Calu3 (cell line): Measurements from ENCODE around the gene CBARP. TPM values are rescaled to one million over a fixed set of nuclear protein-coding genes. Genes with fewer than 3 reads are reported as not detected.

Source experiments
- BruUV-seq: library from RNA; stranded (reverse); fragments of 400-500 nt; replicated peaks from 2 replicates; lab custom pipeline; 2021; lab: Mats Ljungman, UMichigan
- CTCF ChIA-PET: fragments of 300-600 bp; sonication (Branson Sonifier 250); formaldehyde crosslinking; loops from one replicate; lab custom pipeline; 2022; ENCODE audit warnings: antibody characterized with exemption; lab: Charles Lee
- DNase-seq: peaks from one replicate; pipeline ENCODE4 v3.0.0; 2022
- H3K27ac Mint-ChIP-seq: one replicate; pipeline ENCODE4 v1.8.0; 2022; ENCODE audit warnings: mixed read lengths; ENCODE audit not compliant: unreplicated experiment
- H3K27me3 Mint-ChIP-seq: one replicate; pipeline ENCODE4 v1.8.0; 2022; ENCODE audit warnings: mixed read lengths; ENCODE audit not compliant: unreplicated experiment
- H3K36me3 Mint-ChIP-seq: one replicate; pipeline ENCODE4 v1.8.0; 2022; ENCODE audit warnings: mild to moderate bottlenecking, moderate library complexity, mixed read lengths; ENCODE audit not compliant: insufficient read depth, unreplicated experiment
- H3K4me1 Mint-ChIP-seq: one replicate; pipeline ENCODE4 v1.8.0; 2022; ENCODE audit warnings: mild to moderate bottlenecking, low read depth, mixed read lengths; ENCODE audit not compliant: unreplicated experiment
- H3K4me3 Mint-ChIP-seq: one replicate; pipeline ENCODE4 v1.8.0; 2022; ENCODE audit warnings: mild to moderate bottlenecking, low read depth, moderate library complexity, mixed read lengths; ENCODE audit not compliant: unreplicated experiment
- H3K9me3 Mint-ChIP-seq: one replicate; pipeline ENCODE4 v1.8.0; 2022; ENCODE audit warnings: low read depth, mixed read lengths; ENCODE audit not compliant: unreplicated experiment
- CTCF ChIP-seq: fragments of 200-600 bp; IDR thresholded peaks from one replicate; pipeline ENCODE4 v1.8.0; 2022; ENCODE audit warnings: antibody characterized with exemption; ENCODE audit not compliant: unreplicated experiment
- intact Hi-C: fragments of 100-400 bp; cut with micrococcal nuclease; formaldehyde crosslinking; loops from one replicate; pipeline ENCODE4 v1.10.0; 2022; ENCODE audit not compliant: unreplicated experiment
- total RNA-seq: library from RNA; stranded (reverse); gene quantifications from 2 replicates; pipeline ENCODE4 v1.2.3, GENCODE V29; 2022

CBARP gene
- total RNA-seq, 1 experiment from 2014 or later: 4.2 TPM

GRCh38 chr19:1259876-1260748 lies 22.3 kb upstream of the CBARP start:
- H3K4me3 Mint-ChIP-seq: peak overlapping the region; percentile 90
- no TSS peak for BruUV-seq
- H3K4me1 Mint-ChIP-seq: peaks cover 29% of the 10 kb centered on the region
- CTCF ChIA-PET: interaction anchor here (1.4 kb wide), 1 partner anchor 16 kb away, joined by 3 read pairs; no protein-coding TSS in a partner anchor
- peak overlapping the region; percentile 97 for H3K27ac Mint-ChIP-seq
- no peaks in the 10 kb centered on the region for H3K27me3 Mint-ChIP-seq
- TF ChIP-seq CTCF: no peak
- H3K9me3 Mint-ChIP-seq: no peaks in the 10 kb centered on the region
- no peak for DNase-seq
- H3K36me3 Mint-ChIP-seq: peaks cover 84% of the 10 kb centered on the region
- intact Hi-C loops: no loop called here

DNA sequence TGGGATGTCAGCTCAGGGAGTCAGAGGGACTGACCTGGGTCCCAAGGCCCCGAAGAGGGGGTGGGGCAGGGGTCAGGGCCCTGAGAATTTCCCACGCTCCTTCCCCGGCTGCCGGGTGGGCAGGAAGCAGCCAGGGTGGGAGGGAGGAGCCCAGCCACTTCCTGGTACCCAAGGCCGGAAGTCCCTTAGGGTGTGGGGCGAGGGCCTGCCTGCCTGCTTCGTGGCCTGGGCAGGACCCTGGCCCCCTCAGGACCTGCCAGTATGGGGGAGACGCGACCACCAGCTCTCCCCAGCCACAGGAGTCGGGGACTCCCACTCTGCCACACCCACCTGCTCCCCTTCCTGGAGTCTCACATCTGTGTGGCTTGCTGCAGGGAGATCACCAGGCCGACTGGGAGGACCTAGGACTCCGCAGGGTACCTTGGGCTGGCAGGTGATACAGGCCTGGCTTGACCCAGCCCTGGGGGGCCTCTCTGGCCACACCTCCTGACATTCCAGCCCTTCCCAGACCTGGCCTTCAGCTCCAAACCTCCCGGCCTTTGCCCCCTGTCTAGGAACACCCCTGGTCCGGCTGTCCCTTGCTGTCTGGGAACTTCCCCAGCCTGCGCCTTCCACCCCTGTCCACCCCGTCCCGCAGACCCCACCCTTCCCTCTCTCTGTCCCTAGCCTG lies 21.5 kb upstream of the CBARP start:
- BruUV-seq: TSS peak; percentile 87
- CTCF ChIA-PET: interaction anchor here (1.4 kb wide), 1 partner anchor 15 kb away, joined by 3 read pairs; no protein-coding TSS in a partner anchor
- Mint-ChIP-seq H3K27me3 (no peaks in the 10 kb centered on the region), H3K9me3 (no peaks in the 10 kb centered on the region), H3K4me3 (no peak overlapping the region), H3K36me3 (peaks cover 89% of the 10 kb centered on the region), H3K4me1 (peaks cover 29% of the 10 kb centered on the region), H3K27ac (peak overlapping the region; percentile 97)
- peak; percentile 69 for DNase-seq
- no peak for TF ChIP-seq CTCF
- intact Hi-C loops: no loop called here

DNA sequence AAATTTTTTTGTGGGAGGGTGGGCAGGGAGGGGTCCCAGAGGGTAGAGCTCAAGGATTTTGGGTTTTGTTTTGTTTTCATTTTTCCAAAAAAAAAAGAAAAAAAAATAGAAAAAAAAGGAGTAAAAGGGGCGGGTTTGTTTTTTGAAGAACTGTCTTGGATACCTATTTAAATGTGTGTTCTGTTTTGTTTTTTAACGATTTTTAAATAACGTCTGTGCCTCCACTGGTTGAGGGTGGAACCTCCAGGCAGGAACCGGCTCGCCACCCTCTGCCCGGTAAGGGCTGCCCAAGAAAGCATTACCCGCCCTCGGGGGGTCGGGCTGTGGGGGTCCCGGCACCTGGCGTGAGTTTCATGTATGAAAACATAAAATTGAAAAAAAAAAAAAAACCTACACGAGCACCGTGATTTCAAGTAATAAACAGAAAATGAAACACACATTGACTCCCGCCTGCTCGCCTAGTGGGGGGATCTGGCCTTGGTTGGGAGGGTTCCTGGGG lies 21.0 kb upstream of the CBARP start:
- H3K4me3 Mint-ChIP-seq: no peak overlapping the region
- DNase-seq: no peak
- H3K27ac Mint-ChIP-seq: peak overlapping the region; percentile 97
- intact Hi-C loops: no loop called here
- peaks cover 29% of the 10 kb centered on the region for H3K4me1 Mint-ChIP-seq
- TF ChIP-seq CTCF: no peak
- H3K9me3 Mint-ChIP-seq: no peaks in the 10 kb centered on the region
- H3K36me3 Mint-ChIP-seq: peaks cover 94% of the 10 kb centered on the region
- no peaks in the 10 kb centered on the region for H3K27me3 Mint-ChIP-seq
- CTCF ChIA-PET: interaction anchor here (1.4 kb wide), 1 partner anchor 14 kb away, joined by 3 read pairs; no protein-coding TSS in a partner anchor
- no TSS peak for BruUV-seq

- H3K4me1 Mint-ChIP-seq: peaks cover 28% of the 10 kb centered on the region
- no peaks in the 10 kb centered on the region for H3K27me3 Mint-ChIP-seq
- TF ChIP-seq CTCF: no peak
- H3K27ac Mint-ChIP-seq: peak overlapping the region; percentile 97
- intact Hi-C loops: no loop called here
- H3K36me3 Mint-ChIP-seq: peaks cover 97% of the 10 kb centered on the region
- no peaks in the 10 kb centered on the region for H3K9me3 Mint-ChIP-seq
- no peak for DNase-seq
- BruUV-seq: TSS peak; percentile 13
- CTCF ChIA-PET: no interaction called here
- no peak overlapping the region for H3K4me3 Mint-ChIP-seq
Measured at GRCh38 chr19:1258163-1258492, 20.3 kb upstream of the CBARP start.
